Measurements from ENCODE around the gene RAB11FIP4. TPM values are rescaled to one million over a fixed set of nuclear protein-coding genes. Genes with fewer than 3 reads are reported as not detected.

The RAB11FIP4 gene
- total RNA-seq, 1 experiment from 2014 or later, result 15.1 TPM

- Histone ChIP-seq H3K36me3 (ENCODE audit: control insufficient read depth in 1 of 2, insufficient read depth in 2 of 2, low read length in 2 of 2) (no peaks in the 10 kb centered on the region), H2AFZ (ENCODE audit: low read depth, low read length, poor library complexity, severe bottlenecking) (no peak overlapping the region), H4K20me1 (ENCODE audit: insufficient read depth) (no peaks in the 10 kb centered on the region), H3K9ac (ENCODE audit: low read length) (no peak overlapping the region), H3K27ac (ENCODE audit: low read depth, low read length) (peak overlapping the region; percentile 64; the same call in 1 of the 2 replicates), H3K4me1 (ENCODE audit: control insufficient read depth in 1 of 2, insufficient read depth in 2 of 2, low read length in 2 of 2) (peaks cover 0 to 10% of the 10 kb centered on the region in 2 experiments; a peak in 3 of 4 replicates), H3K27me3 (ENCODE audit: insufficient read depth, low read length) (no peaks in the 10 kb centered on the region), H3K4me3 (replicated peaks in 1 of 2; ENCODE audit: low read depth in 1 of 2, low read length in 2 of 2) (no peak overlapping the region), H3K9me2 (ENCODE audit: insufficient read depth) (no peaks in the 10 kb centered on the region), H3K79me2 (ENCODE audit: insufficient read depth, low read length) (no peaks in the 10 kb centered on the region), H3K4me2 (ENCODE audit: low read length) (peak overlapping the region; percentile 28; the same call in 1 of the 2 replicates), H3K9me3 (ENCODE audit: control insufficient read depth in 1 of 2, insufficient read depth in 1 of 2, low read depth in 1 of 2, low read length in 2 of 2) (no peaks in the 10 kb centered on the region)
- RAD21 ChIA-PET (ENCODE audit: low non-redundant PET in 1 of 2, low total read pairs in 2 of 2, uncharacterized antibody in 2 of 2, unreplicated experiment in 2 of 2), result no interaction called here
- POLR2A ChIA-PET, result no interaction called here
- intact Hi-C loops (cut with micrococcal nuclease), result loop anchor here (5.0 kb wide), 1 partner anchor 342 kb away; the partner anchor contains the start of gene UTP6
- ATAC-seq (no peak), DNase-seq (ENCODE audit: low read depth, low spot score) (no peak)
- BruUV-seq (replicated peaks), result no TSS peak
- TF ChIP-seq ZNF274 (IDR thresholded peaks at IDR 0.05; ENCODE audit: low read depth, low read length) (no peak), POLR2AphosphoS5 (IDR thresholded peaks at IDR 0.05; ENCODE audit: low read depth, low read length) (no peak), JUND (IDR thresholded peaks at IDR 0.05) (no peak)
- CTCF ChIA-PET, result interaction anchor here (2.2 kb wide), 1 partner anchor 271 kb away, joined by 5 read pairs; no protein-coding TSS in a partner anchor
Observed at GRCh38 chr17:31559584-31560501, 168.4 kb downstream of the RAB11FIP4 start.

- no peak overlapping the region for H3K4me2 ChIP-seq (ENCODE audit: low read length)
- ATAC-seq (no peak), DNase-seq (ENCODE audit: low read depth, low spot score) (no peak)
- no peaks in the 10 kb centered on the region for H3K9me2 ChIP-seq (ENCODE audit: insufficient read depth)
- ChIA-PET CTCF (no interaction called here), POLR2A (no interaction called here), RAD21 (ENCODE audit: low non-redundant PET in 1 of 2, low total read pairs in 2 of 2, uncharacterized antibody in 2 of 2, unreplicated experiment in 2 of 2) (no interaction called here)
- intact Hi-C loops (cut with micrococcal nuclease), result no loop called here
- no peaks in the 10 kb centered on the region for H3K9me3 ChIP-seq (ENCODE audit: control insufficient read depth in 1 of 2, insufficient read depth in 1 of 2, low read depth in 1 of 2, low read length in 2 of 2)
- H3K79me2 ChIP-seq (ENCODE audit: insufficient read depth, low read length), result no peaks in the 10 kb centered on the region
- no peak overlapping the region for H2AFZ ChIP-seq (ENCODE audit: low read depth, low read length, poor library complexity, severe bottlenecking)
- H3K27ac ChIP-seq (ENCODE audit: low read depth, low read length), result no peak overlapping the region
- peaks cover 0 to 12% of the 10 kb centered on the region in 2 experiments; a peak in 3 of 4 replicates for H3K4me1 ChIP-seq (ENCODE audit: control insufficient read depth in 1 of 2, insufficient read depth in 2 of 2, low read length in 2 of 2)
- H3K27me3 ChIP-seq (ENCODE audit: insufficient read depth, low read length), result no peaks in the 10 kb centered on the region
- TSS peak; percentile 74 for BruUV-seq (replicated peaks)
- no peaks in the 10 kb centered on the region for H3K36me3 ChIP-seq (ENCODE audit: control insufficient read depth in 1 of 2, insufficient read depth in 2 of 2, low read length in 2 of 2)
- H3K9ac ChIP-seq (ENCODE audit: low read length), result no peak overlapping the region
- H4K20me1 ChIP-seq (ENCODE audit: insufficient read depth), result no peaks in the 10 kb centered on the region
- no peak overlapping the region for H3K4me3 ChIP-seq (replicated peaks in 1 of 2; ENCODE audit: low read depth in 1 of 2, low read length in 2 of 2)
- TF ChIP-seq CEBPB (IDR thresholded peaks at IDR 0.05; ENCODE audit: low read depth), result no peak
- no peak for TF ChIP-seq EZH2 (IDR thresholded peaks at IDR 0.05)
- TF ChIP-seq ATF3 (IDR thresholded peaks at IDR 0.05), result no peak
- no peak for TF ChIP-seq SP1 (IDR thresholded peaks at IDR 0.05; ENCODE audit: low read depth)
- no peak for TF ChIP-seq EZH2phosphoT487 (IDR thresholded peaks at IDR 0.05; ENCODE audit: borderline replicate concordance)
- TF ChIP-seq JUND (IDR thresholded peaks at IDR 0.05), result no peak
- TF ChIP-seq ZFX (IDR thresholded peaks at IDR 0.05), result no peak
- TF ChIP-seq CTCF (IDR thresholded peaks at IDR 0.05 in 2 of 3, conservative IDR thresholded peaks at IDR 0.05 in 1 of 3; ENCODE audit: borderline replicate concordance in 1 of 3, insufficient read depth in 1 of 3, low read depth in 2 of 3, low read length in 2 of 3), result no peak
- no peak for TF ChIP-seq MAX (IDR thresholded peaks at IDR 0.05)
- no peak for TF ChIP-seq RAD21 (IDR thresholded peaks at IDR 0.05; ENCODE audit: low read depth)
- no peak for TF ChIP-seq SIN3A (IDR thresholded peaks at IDR 0.05; ENCODE audit: low read depth)
- TF ChIP-seq SRF (IDR thresholded peaks at IDR 0.05; ENCODE audit: low read depth), result no peak
Observed at GRCh38 chr17:31560616-31561235, 169.3 kb downstream of the RAB11FIP4 start.

Data from HCT116 (cell line).